PC-3 (cell line): ENCODE data around the gene CMTM3. TPM values are rescaled to one million over a fixed set of nuclear protein-coding genes. Genes with fewer than 3 reads are reported as not detected.

Source experiments
- ATAC-seq: fragments of 200-7000 bp; cut with Tn5 transposase; 2 replicates; pipeline ENCODE4 v1.9.1; 2020; ENCODE audit warnings: mild to moderate bottlenecking, moderate library complexity
- BruUV-seq: library from RNA; stranded (reverse); fragments of 400-500 nt; replicated peaks from 2 replicates; lab custom pipeline; 2021; lab: Mats Ljungman, UMichigan
- CTCF ChIA-PET: fragments of 300-600 bp; sonication (Branson Sonifier 250); formaldehyde crosslinking; loops from one replicate; lab custom pipeline; 2022; ENCODE audit warnings: antibody characterized with exemption; lab: Charles Lee
- POLR2A ChIA-PET: fragments of 300-600 bp; sonication (Branson Sonifier 250); formaldehyde crosslinking; loops from one replicate; lab custom pipeline; 2022; ENCODE audit warnings: antibody characterized with exemption; ENCODE audit not compliant: unreplicated experiment; lab: Charles Lee
- DNase-seq: peaks from one replicate; pipeline ENCODE4 v3.0.0-alpha.2; 2015
- H2AFZ ChIP-seq: fragments of 300-600 bp; sonication (generic); 2 replicates; pipeline ENCODE4 v1.6.0; 2016; ENCODE audit warnings: antibody characterized with exemption, low read length
- H3F3A ChIP-seq: fragments of 300-600 bp; sonication (generic); one replicate; pipeline ENCODE4 v1.6.0; 2017; ENCODE audit warnings: antibody characterized with exemption, low read length, control low read depth, mild to moderate bottlenecking; ENCODE audit not compliant: unreplicated experiment
- H3K27ac ChIP-seq: fragments of 300-600 bp; sonication (generic); 2 replicates; pipeline ENCODE4 v1.5.1; 2016; ENCODE audit warnings: mild to moderate bottlenecking, low read length
- H3K27me3 ChIP-seq: fragments of 300-600 bp; sonication (generic); 2 replicates; pipeline ENCODE4 v1.6.1; 2016; ENCODE audit warnings: low read length, mixed read lengths
- H3K36me3 ChIP-seq: fragments of 300-600 bp; sonication (generic); 2 replicates; pipeline ENCODE4 v1.6.1; 2016; ENCODE audit warnings: low read depth, mixed run types, low read length, mixed read lengths
- H3K4me1 ChIP-seq: fragments of 300-600 bp; sonication (generic); 2 replicates; pipeline ENCODE4 v1.5.1; 2016; ENCODE audit warnings: low read length; ENCODE audit not compliant: insufficient read depth
- H3K4me2 ChIP-seq: fragments of 300-600 bp; sonication (generic); 2 replicates; pipeline ENCODE4 v1.6.0; 2016; ENCODE audit warnings: low read length
- H3K4me3 ChIP-seq: fragments of 300-600 bp; sonication (generic); 2 replicates; pipeline ENCODE4 v1.5.1; 2016; ENCODE audit warnings: mild to moderate bottlenecking, low read length, mixed read lengths
- H3K79me2 ChIP-seq: fragments of 300-600 bp; sonication (generic); 2 replicates; pipeline ENCODE4 v1.6.1; 2017; ENCODE audit warnings: low read length, mixed read lengths
- H3K9ac ChIP-seq: fragments of 300-600 bp; sonication (generic); 2 replicates; pipeline ENCODE4 v1.6.0; 2016; ENCODE audit warnings: mild to moderate bottlenecking, low read length
- H3K9me2 ChIP-seq: fragments of 300-600 bp; sonication (generic); replicated peaks from 2 replicates; pipeline ENCODE4 v1.6.1; 2016; ENCODE audit warnings: mixed run types, low read length, mixed read lengths
- H3K9me3 ChIP-seq: fragments of 300-600 bp; sonication (generic); 2 replicates; pipeline ENCODE4 v1.6.1; 2016; ENCODE audit warnings: low read length, mixed read lengths
- H4K20me1 ChIP-seq: fragments of 300-600 bp; sonication (generic); 2 replicates; pipeline ENCODE4 v1.6.1; 2016; ENCODE audit warnings: low read length, mixed read lengths
- EZH2 ChIP-seq: fragments of 300-600 bp; sonication (generic); IDR thresholded peaks from one replicate; pipeline ENCODE4 v1.6.1; 2017; ENCODE audit warnings: antibody characterized with exemption, mild to moderate bottlenecking, low read length; ENCODE audit not compliant: unreplicated experiment
- EZH2phosphoT487 ChIP-seq: fragments of 300-600 bp; sonication (generic); IDR thresholded peaks from 2 replicates; pipeline ENCODE4 v1.6.1; 2018; ENCODE audit warnings: mild to moderate bottlenecking, antibody characterized with exemption, low read length, borderline replicate concordance
- intact Hi-C: fragments of 100-400 bp; cut with micrococcal nuclease; formaldehyde crosslinking; loops from 2 replicates; pipeline ENCODE4 v1.9.0; 2023
- total RNA-seq: library from RNA; depleted of rRNA; stranded (reverse); fragments of >200 nt; gene quantifications from 2 replicates; pipeline ENCODE4 v1.2.3, GENCODE V29; 2014
- TF ChIP-seq, protein P1 (sequence below): fragments of 300-600 bp; sonication (generic); conservative IDR thresholded peaks from 2 replicates; pipeline ENCODE4 v1.5.1; 2017; ENCODE audit warnings: antibody characterized with exemption, low read depth, mild to moderate bottlenecking, low read length

Gene CMTM3
- total RNA-seq, 1 experiment from 2014 or later, result 9.5 TPM

GRCh38 chr16:66637806-66638205, 33.3 kb downstream of the CMTM3 start:
- H3K9me2 ChIP-seq, result no peaks in the 10 kb centered on the region
- no peaks in the 10 kb centered on the region for H3K79me2 ChIP-seq
- H3K9ac ChIP-seq, result no peak overlapping the region
- no peaks in the 10 kb centered on the region for H3K27me3 ChIP-seq
- intact Hi-C loops, result no loop called here
- POLR2A ChIA-PET, result interaction anchor here (0.6 kb wide), 1 partner anchor 100 kb away, joined by 9 read pairs; no protein-coding TSS in a partner anchor
- no peak overlapping the region for H3K27ac ChIP-seq
- no peaks in the 10 kb centered on the region for H3F3A ChIP-seq
- no peak overlapping the region for H2AFZ ChIP-seq
- ATAC-seq (no peak), DNase-seq (no peak)
- H4K20me1 ChIP-seq, result no peaks in the 10 kb centered on the region
- no peak overlapping the region for H3K4me2 ChIP-seq
- no peaks in the 10 kb centered on the region for H3K9me3 ChIP-seq
- no peak overlapping the region for H3K4me3 ChIP-seq
- no TSS peak for BruUV-seq
- CTCF ChIA-PET, result no interaction called here
- TF ChIP-seq EZH2phosphoT487, result no peak
- TF ChIP-seq EZH2, result no peak
- TF ChIP-seq, protein P1, sequence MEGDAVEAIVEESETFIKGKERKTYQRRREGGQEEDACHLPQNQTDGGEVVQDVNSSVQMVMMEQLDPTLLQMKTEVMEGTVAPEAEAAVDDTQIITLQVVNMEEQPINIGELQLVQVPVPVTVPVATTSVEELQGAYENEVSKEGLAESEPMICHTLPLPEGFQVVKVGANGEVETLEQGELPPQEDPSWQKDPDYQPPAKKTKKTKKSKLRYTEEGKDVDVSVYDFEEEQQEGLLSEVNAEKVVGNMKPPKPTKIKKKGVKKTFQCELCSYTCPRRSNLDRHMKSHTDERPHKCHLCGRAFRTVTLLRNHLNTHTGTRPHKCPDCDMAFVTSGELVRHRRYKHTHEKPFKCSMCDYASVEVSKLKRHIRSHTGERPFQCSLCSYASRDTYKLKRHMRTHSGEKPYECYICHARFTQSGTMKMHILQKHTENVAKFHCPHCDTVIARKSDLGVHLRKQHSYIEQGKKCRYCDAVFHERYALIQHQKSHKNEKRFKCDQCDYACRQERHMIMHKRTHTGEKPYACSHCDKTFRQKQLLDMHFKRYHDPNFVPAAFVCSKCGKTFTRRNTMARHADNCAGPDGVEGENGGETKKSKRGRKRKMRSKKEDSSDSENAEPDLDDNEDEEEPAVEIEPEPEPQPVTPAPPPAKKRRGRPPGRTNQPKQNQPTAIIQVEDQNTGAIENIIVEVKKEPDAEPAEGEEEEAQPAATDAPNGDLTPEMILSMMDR, result no peak
- no peaks in the 10 kb centered on the region for H3K36me3 ChIP-seq
- H3K4me1 ChIP-seq, result no peaks in the 10 kb centered on the region

GRCh38 chr16:66639091-66639885, 34.8 kb downstream of the CMTM3 start:
- intact Hi-C loops, result no loop called here
- no TSS peak for BruUV-seq

More at GRCh38 chr16:66639091-66639885, 34.8 kb downstream of the CMTM3 start:
- H4K20me1 ChIP-seq, result no peaks in the 10 kb centered on the region
- TF ChIP-seq EZH2 (no peak), EZH2phosphoT487 (no peak)
- TF ChIP-seq, protein P1, result no peak
- no peaks in the 10 kb centered on the region for H3K4me1 ChIP-seq
- H3K36me3 ChIP-seq, result no peaks in the 10 kb centered on the region
- no peak overlapping the region for H2AFZ ChIP-seq
- H3K4me3 ChIP-seq, result no peak overlapping the region
- no peaks in the 10 kb centered on the region for H3K27me3 ChIP-seq
- H3K9ac ChIP-seq, result no peak overlapping the region
- no peaks in the 10 kb centered on the region for H3F3A ChIP-seq
- H3K79me2 ChIP-seq, result no peaks in the 10 kb centered on the region
- no peak for DNase-seq
- no peaks in the 10 kb centered on the region for H3K9me3 ChIP-seq
- POLR2A ChIA-PET, result no interaction called here
- no peak for ATAC-seq
- no peak overlapping the region for H3K27ac ChIP-seq
- CTCF ChIA-PET, result no interaction called here
- no peaks in the 10 kb centered on the region for H3K9me2 ChIP-seq
- H3K4me2 ChIP-seq, result no peak overlapping the region
